ENCODE measurements around the gene EDIL3.

Gene EDIL3

GRCh38 chr5:84265130-84265529, 119.5 kb downstream of the EDIL3 start:
- TF ChIP-seq CTCF (conservative IDR thresholded peaks at IDR 0.05; ENCODE audit: control insufficient read depth, insufficient read depth, low read depth, low read length) = no peak
- H3K4me3 ChIP-seq (ENCODE audit: control insufficient read depth, low read depth, low read length) = no peak overlapping the region
- DNase-seq (ENCODE audit: low read depth) = no peak

GRCh38 chr5:84260939-84261338, 123.7 kb downstream of the EDIL3 start:
- H3K4me3 ChIP-seq (ENCODE audit: control insufficient read depth, low read depth, low read length) = no peak overlapping the region
- DNase-seq (ENCODE audit: low read depth) = no peak
- no peak for TF ChIP-seq CTCF (conservative IDR thresholded peaks at IDR 0.05; ENCODE audit: control insufficient read depth, insufficient read depth, low read depth, low read length)

GRCh38 chr5:84260140-84260539, 124.5 kb downstream of the EDIL3 start:
- TF ChIP-seq CTCF (conservative IDR thresholded peaks at IDR 0.05; ENCODE audit: control insufficient read depth, insufficient read depth, low read depth, low read length) = no peak
- no peak overlapping the region for H3K4me3 ChIP-seq (ENCODE audit: control insufficient read depth, low read depth, low read length)
- DNase-seq (ENCODE audit: low read depth) = no peak

- no peak for TF ChIP-seq CTCF (conservative IDR thresholded peaks at IDR 0.05; ENCODE audit: control insufficient read depth, insufficient read depth, low read depth, low read length)
- no peak for DNase-seq (ENCODE audit: low read depth)
- H3K4me3 ChIP-seq (ENCODE audit: control insufficient read depth, low read depth, low read length) = no peak overlapping the region
Measured at GRCh38 chr5:84259283-84260045, 125.2 kb downstream of the EDIL3 start.

- H3K4me3 ChIP-seq (ENCODE audit: control insufficient read depth, low read depth, low read length) = no peak overlapping the region
- TF ChIP-seq CTCF (conservative IDR thresholded peaks at IDR 0.05; ENCODE audit: control insufficient read depth, insufficient read depth, low read depth, low read length) = no peak
- DNase-seq (ENCODE audit: low read depth) = no peak
Measured at GRCh38 chr5:84257061-84257460, 127.6 kb downstream of the EDIL3 start.

- DNase-seq (ENCODE audit: low read depth) = peak; percentile 53
Measured at GRCh38 chr5:84255315-84255714, 129.4 kb downstream of the EDIL3 start.

More at GRCh38 chr5:84255315-84255714, 129.4 kb downstream of the EDIL3 start:
- no peak overlapping the region for H3K4me3 ChIP-seq (ENCODE audit: control insufficient read depth, low read depth, low read length)
- TF ChIP-seq CTCF (conservative IDR thresholded peaks at IDR 0.05; ENCODE audit: control insufficient read depth, insufficient read depth, low read depth, low read length) = peak; percentile 39
